HG03575 (cell line): ENCODE measurements around the gene SMYD3.
"Not testable (repeated sequence)": the region's sequence is repeated elsewhere in the genome, so short reads cannot be mapped to it uniquely, and the experiment has no call there.

Source experiments
- ATAC-seq: cut with Tn5 transposase; IDR thresholded peaks from one replicate; pipeline ENCODE4 v1.9.1; 2021; ENCODE audit not compliant: unreplicated experiment, insufficient number of reproducible peaks, low FRiP score; ENCODE audit errors: extremely low read depth

SMYD3 gene

DNA sequence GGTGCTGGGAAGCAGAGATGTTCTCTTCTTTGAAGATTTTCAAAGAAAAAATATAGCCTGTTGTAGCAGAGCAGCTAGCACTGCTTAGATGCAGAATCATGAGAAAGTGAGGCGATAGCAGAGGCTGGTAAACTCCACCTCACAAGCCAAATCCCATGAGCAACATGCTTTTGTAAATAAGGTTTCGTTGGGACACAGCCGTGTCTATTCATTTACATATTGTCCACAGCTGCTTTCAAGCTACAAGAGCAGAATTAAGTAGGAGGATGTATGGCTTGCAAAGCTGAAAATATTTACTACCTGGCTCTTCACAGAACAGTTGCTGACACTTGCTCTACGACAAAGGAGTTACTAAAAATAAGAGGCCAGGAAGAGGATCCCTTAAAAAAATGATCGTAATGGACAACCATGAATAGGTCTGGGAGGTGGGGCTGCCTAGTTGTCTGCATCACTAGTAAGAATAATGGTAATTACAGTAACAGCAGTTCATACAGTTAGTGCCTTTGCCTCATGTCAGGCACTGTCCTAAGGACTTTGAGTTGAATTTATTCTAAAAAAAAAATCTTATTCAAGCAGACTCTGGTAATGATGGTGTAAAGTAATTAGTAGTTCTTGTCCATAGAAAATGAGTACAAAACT lies 730.3 kb downstream of the SMYD3 start:
- no peak for ATAC-seq

- no peak for ATAC-seq
These were observed 730.9 kb downstream of the SMYD3 start for GRCh38 chr1:245776139-245776538.

- not testable (repeated sequence) for ATAC-seq
These were observed 732.1 kb downstream of the SMYD3 start for GRCh38 chr1:245774931-245775330.

- no peak for ATAC-seq
These were observed 732.9 kb downstream of the SMYD3 start for GRCh38 chr1:245774196-245774595.

DNA sequence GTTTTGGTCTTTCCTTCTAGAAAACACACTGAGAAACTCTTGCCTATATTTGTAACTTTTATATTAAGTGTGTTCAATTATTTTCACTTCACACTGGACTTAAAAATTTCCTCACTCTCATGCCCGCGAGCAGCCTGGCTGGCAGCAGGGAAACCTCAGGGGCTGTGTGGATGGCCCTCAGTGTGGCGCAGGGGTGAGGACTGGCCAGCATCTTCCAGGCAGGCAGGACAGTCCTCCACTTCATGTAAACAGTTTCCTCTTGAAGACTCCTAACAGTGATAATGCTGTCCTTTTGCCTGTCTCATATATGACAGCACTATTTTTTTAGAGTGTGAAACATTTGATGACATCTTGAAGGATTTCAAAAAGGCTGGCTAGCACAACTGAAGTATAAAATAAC lies 733.7 kb downstream of the SMYD3 start:
- no peak for ATAC-seq

- ATAC-seq: no peak
These were observed 734.3 kb downstream of the SMYD3 start for GRCh38 chr1:245772739-245773138.

DNA sequence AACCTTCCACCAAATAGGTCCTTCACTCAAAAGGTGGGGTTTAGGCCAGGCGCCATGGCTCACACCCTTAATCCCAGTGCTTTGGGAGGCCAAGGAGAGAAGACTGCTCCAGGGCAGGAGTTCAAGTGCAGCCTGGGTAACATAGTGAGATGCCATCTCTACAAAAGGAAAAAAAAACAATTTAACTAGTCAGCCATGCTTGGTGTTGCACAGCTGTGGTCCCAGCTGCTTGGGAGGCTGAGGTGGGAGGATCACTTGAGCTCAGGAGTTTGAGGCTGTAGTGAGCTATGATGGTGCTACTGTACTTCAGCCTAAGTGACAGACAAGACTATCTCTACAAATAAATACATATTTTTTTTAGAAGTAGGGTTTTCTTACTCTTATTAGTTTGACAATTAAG lies 734.8 kb downstream of the SMYD3 start:
- no peak for ATAC-seq

GRCh38 chr1:245771511-245772281 lies 735.4 kb downstream of the SMYD3 start:
- ATAC-seq: no peak

GRCh38 chr1:245770156-245770555 lies 736.9 kb downstream of the SMYD3 start:
- no peak for ATAC-seq

- no peak for ATAC-seq
These were observed 738.5 kb downstream of the SMYD3 start for GRCh38 chr1:245768596-245768995.

DNA sequence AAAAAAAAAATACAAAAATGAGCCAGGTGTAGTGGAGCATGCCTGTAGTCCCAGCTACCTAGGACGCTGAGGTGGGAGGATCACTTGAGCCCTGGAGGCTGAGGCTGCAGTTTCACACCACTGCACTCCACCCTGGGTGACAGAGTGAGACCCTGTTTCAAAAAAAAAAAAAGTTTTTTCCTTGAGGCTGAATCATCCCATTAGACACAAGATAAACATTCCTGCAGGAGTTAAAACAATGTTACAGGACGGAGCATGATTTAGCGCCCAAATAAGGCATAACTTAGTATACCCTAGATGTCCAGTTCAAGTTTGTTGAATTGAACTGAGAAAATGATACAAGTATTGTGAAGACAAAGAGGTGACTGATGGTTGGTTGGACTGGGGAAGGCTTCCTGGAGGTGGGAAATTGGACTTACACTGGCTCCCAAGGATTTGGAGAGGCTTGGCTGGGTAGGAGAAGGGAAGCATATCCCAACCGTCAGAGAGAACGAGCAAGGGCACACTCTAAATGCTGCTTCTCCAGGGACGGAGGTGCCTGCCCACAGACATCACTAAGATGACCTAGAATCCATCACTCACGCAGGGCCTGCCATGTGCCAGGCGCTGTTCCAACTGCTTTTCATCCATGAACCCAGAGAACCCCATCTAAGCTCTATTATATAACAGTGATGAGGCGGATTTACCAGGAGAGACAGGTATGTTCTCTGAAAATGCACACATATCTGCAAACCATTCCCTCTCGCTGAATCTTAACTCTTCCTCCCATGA lies 741.7 kb downstream of the SMYD3 start:
- no peak for ATAC-seq

- no peak for ATAC-seq
These were observed 743.2 kb downstream of the SMYD3 start for GRCh38 chr1:245763873-245764331.

DNA sequence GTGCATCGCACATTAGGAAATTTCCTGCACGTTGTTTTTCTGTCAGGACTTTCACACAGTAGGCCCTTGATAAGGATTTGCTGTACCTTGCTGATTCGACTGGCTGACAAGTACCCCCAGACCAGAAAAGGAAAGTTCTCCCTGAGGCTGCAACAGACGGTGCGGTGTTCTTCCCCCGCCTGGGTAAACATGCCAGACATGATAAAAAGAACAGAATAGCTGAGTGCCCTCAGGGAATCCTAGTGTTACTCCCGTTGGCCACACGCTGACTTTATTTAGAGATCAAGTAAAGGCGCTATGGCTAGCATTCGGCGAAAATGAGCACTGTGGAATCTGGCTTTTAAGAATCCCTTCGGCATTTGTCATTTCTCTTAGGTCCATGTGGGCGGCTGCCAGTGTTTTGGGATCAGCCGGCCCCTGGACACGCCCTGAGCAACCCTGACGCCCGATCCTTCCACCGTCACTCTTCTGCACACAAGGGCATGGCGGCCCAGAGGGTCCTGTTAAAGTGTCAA lies 744.6 kb downstream of the SMYD3 start:
- ATAC-seq: no peak

GRCh38 chr1:245760301-245760700 lies 746.8 kb downstream of the SMYD3 start:
- ATAC-seq: no peak

DNA sequence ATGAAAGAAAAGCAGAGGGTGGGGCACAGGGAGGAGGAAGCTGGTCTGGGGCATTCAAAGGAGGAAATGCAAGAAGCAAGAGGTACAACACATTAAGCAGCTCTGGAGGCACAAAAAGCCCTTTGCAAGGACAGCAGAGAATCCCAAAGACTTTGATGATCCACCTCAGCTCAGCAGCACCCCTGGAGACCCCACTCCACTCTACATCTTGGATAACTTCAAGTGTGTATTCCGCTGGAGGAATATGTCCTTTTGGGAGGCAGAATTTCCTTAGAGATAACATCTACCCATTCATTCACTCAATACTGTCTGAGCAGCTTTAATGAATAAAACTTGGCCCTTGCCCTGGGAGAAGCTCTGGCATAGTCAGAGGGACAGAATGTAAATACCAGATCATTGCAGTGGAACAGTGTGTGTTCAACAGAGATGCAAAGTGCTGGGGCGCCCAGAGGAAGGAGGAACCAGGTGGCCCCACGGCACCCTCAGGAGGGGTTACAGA lies 752.6 kb downstream of the SMYD3 start:
- no peak for ATAC-seq

DNA sequence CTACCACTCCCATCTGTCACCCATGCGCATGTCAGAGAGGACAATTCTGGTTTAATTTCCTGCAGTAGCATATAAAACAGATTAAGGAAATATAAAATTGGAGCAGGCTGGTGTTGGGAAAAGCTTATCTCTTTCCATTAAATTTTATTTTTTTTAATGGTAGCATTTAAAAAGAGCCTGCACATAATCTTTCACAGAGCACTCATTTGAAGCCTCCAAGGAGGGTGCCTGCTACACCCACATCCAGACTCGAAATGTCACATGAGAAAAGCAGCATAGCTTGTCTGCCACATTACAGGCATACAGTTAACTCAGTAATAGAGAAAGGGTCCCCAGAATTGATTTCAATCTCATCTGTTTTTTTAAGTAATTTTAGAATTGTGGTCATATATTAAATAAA lies 753.3 kb downstream of the SMYD3 start:
- no peak for ATAC-seq

DNA sequence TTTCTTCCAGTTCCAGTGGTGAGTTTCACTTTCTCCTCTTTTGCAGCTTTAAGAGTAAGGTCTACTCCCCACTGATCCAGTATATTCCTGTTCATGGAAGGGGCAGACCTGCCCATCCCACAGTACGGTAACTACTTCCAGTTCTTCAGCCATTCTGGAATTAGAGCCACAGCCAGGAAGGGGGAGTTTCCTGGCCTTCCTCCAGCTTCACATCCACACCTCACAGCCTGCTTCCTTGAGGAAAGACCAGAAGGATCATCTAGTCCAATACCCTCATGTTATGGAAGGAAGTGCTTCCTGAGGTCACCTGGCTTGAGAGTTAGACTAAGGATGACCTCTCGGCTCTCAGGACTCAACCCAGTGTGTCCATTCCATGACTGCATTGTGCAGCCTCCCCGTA lies 754.5 kb downstream of the SMYD3 start:
- ATAC-seq: no peak

GRCh38 chr1:245751726-245752470 lies 755.2 kb downstream of the SMYD3 start:
- no peak for ATAC-seq

DNA sequence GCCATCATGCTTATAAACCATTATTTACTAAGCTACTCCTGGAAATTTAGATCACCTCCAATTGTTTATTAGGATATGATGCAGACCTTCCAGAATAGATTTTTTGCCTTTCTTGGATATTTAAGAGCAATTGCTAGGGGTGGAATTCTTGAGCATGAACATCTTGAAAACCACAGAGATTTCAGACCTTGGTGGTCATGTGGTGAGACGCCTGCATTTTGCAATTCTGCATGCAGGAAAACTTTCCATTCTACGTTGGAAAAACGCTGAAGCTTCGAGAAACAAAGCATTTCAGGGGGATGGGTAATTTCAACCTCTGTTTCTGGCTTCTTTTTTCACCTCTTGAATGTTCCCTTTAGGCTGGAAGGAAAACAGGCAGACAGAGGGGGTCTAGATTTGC lies 756.0 kb downstream of the SMYD3 start:
- no peak for ATAC-seq
